ELR (cell line): Measurements from ENCODE around the gene LIFR.

Source experiments
- DNase-seq: peaks from one replicate; pipeline ENCODE4 v3.0.0-alpha.2; 2015; ENCODE audit warnings: low read depth

LIFR gene

GRCh38 chr5:38465061-38465460 lies 91.4 kb downstream of the LIFR start:
- no peak for DNase-seq

DNA sequence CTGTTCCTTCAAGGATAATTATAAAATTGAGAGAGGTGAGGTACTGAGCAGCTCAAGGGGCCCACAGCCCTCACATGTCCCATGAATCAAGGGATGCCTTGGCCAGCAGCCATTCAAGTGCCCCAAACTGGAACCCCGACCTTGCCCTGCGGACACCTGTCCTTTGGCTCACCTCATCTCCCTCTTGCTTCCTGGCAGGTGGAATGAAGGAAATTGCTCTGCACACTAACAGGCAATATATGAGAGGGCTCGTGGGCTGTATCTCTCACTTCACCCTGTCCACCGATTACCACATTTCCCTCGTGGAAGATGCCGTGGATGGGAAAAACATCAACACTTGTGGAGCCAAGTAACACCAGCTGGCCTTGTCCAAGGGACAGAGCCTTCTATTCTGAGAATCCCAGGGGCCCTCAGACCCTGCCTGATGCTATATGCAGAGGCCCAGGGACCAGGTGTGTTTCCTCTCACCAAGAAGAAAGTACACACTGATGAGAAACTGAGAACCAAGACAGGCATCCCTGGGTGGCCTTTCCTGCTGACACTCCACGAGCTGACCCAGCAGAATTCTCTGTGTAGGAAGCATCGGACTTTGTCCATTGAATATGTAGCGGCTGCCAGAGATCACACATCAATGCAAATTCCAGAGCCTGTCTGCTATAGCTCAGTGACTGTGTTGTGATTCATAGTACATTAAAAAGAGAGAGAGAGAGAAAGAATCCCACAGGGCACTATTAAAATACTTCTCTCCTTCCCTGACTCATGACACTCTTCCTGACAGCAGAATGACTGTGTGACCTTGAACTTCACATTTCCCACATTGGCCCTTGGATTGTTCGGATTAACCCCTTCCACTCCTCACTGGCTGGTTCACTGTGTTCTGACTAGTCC lies 92.6 kb downstream of the LIFR start:
- peak; percentile 97 for DNase-seq

- DNase-seq, result peak; percentile 65
These were observed 93.3 kb downstream of the LIFR start for GRCh38 chr5:38462976-38463633.

DNA sequence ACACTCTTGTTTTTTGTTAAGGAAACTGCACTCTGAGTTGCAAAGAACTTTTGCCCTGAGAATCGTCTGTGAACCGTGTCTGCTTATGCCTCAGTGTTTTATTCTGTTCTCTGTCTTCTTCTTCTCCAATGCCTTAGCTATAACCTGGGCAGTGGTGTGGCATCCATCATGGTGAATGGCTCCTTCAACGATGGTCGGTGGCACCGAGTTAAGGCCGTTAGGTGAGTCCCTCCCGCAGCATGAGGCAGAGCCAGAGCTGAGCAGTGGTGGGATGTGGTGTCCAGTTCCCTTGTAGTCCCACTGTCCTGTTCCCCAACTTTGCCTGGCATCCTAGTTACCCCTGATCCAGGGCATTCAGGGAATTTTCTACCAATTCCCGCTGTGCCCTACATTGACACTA lies 98.3 kb downstream of the LIFR start:
- DNase-seq, result no peak

GRCh38 chr5:38456657-38457399 lies 99.6 kb downstream of the LIFR start:
- DNase-seq, result no peak

DNA sequence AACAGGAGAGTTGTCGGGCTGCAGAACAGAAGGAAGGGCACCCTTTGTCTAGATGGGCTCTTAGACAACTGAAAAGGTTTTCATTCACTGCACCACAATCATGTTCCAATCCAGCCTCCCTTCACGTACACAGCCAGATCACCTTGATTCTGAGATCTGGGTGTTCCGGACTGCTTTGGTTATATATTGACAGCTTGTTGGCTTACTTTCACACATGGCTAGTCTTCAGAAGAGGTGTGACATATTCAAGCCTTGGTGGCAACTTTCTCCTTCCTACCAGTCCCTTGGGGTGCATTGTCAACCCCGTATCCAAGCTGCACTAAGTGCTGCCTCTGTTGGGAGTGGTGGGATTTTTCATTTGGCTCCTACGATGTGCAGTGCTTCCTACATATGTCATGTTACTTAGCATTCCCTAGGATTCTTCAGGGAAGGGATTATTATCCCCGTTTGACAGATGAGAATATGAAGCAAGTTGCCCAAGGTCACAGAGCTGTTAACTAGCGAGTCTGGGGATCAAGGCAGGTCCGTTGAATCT lies 100.6 kb downstream of the LIFR start:
- no peak for DNase-seq

DNA sequence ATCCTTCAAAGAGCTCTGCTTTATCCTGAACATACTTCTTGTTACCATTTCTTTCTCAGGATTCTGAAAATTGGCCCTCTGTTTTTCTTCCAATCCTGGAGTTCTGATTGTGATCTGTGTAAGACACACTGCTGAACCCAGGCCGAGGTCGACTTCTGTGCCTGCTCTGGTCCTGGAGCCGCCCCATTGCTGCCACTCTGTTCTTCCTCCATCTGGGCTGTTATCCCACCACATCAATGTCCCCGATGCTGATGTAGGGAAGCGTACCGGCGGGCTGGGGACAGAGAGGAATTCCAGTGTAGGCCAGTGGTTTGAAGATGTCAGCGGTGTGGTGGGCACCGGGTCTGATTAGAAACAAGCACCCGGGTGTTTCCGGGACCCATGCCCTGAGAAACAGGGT lies 102.5 kb downstream of the LIFR start:
- DNase-seq, result no peak

DNA sequence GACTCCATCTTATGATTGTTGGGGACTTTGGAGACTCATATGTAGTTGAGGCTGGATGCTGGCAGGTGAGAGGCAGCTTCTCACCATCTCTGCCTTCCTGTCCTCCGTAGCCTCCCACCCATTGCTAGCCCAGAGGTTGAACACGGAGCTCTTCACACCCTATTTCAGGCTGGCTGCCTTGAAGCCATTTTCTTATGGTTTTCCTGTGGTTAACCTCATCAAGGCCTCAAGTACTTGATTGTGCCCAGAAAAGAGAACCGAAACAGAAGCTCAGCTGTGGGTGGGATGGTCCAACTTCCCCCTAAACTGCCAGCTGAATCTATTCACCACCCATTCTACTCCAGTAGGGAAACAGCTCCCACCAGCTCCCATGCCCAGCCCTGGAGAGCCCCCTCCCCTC lies 102.9 kb downstream of the LIFR start:
- DNase-seq, result no peak

GRCh38 chr5:38452201-38452600 lies 104.2 kb downstream of the LIFR start:
- no peak for DNase-seq

DNA sequence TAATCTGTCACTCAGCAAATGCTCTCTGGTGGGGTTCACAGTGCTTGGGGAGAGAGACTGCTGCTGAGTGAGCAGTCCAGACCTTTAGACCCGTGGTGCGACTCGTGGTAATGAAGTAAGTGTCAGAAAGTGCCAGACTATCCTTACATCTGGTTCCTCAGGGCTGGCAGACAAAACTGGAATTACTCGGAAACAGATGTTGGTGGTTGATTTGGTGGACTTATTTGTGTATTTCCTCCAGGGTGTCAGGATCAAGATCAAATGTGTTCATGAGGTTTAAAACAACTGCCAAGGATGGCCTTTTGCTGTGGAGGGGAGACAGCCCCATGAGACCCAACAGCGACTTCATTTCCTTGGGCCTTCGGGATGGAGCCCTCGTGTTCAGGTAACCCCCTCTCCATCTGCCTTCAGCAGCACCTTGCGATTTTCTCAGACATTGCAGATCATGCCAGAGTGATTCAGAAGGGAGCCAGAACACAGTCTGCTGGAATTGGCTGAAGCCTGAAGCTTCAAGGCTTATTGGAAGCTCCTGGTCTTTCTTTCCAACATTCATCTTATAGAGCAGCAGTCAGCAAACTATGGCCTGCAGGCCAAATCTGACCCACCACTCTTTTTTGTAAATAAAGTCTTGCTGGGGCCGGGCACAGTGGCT lies 105.2 kb downstream of the LIFR start:
- no peak for DNase-seq

DNA sequence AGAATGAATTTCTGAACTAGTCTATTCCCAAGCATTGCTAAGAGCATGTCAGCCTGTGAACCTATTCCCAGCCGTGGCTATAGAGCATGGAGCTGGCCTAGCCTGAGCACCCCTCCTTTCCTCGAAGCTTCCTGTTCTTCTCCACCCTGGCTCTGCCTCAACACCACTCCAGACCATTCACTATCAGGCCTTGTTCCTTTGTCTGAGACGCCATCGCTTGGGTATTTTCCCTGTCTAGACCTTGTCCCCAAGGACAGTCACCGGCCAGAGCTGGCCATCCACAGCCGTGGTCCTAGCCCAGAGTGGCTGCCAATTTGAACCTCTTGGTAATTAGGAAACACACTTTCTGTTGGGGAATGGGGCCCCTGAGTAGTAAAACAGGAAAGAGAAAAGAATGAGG lies 105.8 kb downstream of the LIFR start:
- no peak for DNase-seq

DNA sequence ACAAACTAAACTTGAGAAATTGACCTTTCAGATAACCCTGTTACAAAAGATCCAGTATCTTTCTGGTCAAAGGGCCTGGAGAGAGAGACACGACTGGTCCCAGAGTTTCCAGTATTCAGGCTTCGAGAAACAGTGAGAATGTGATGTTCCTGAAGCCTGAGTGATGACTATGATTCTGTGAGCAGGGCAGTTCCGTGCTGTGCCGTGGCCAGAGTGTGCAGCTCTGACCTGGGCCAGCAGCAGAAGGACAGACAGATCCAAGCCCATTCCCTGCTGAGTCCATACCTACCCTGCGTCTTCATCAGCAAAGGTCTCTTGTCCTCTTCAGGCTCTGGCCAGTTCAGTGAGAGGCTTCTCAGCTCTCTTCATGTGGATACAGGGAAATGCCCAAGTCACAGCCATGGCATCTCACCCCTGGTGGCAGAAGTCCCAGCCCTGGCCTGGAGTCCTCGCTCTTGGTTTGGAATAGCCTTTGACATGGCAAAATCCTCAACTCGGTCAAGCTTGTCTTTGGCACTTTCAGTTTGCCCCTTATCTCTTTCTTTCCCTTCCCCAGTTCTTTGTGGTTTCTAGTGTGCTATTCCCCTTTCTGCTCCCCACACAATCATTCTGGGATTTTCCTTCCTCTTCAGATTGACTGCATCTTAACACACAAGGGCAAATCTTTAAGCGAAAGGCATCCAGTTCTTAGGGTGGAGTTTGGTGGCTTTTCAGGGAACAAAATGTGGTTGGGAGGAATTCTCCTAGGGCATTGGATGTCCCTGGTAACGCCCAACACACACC lies 107.7 kb downstream of the LIFR start:
- DNase-seq, result no peak

DNA sequence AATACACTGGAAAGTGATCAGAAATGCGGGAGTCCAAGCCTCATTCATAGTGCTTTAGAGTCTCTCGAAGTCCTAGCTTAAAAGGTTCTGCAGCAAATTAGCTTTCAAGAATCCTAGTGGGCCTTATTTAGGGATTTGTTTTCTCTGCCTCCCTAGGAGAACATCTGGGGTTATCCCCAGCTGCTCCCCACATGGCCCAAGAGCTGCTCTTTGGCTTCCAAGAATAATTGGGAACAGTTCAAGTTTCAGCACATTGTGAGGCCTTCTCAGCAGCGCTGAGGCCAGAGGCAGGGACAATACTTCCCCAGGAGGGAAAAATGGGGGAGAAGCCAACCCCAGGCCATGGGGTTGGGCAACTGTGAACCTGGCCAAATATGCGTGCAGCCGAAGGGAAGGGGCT lies 108.7 kb downstream of the LIFR start:
- no peak for DNase-seq

GRCh38 chr5:38447056-38447455 lies 109.4 kb downstream of the LIFR start:
- no peak for DNase-seq

DNA sequence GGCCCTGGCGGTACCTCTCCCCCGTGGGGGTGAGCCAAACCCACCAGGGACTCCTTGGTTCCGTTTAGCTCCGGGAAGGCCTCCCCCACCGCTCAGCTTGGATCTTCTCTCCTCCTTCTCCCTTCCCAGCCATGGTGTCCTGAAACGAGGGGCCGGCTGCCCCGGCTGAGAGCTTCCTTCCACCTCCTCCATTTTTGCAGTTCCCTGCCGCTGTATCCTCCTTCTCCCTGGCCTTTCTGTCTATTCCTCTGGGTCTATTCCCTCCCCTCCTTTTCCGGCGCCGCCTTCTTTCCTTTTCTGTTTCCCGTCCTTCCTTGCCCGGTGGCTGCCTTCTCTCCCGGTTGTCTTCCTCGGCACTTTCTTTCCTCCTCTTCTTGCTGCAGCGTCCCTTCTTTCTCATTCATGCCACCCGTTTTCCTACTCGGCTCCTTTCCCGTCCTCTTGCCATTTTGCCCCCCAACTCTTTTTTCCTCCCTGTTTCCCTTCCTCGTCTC lies 110.4 kb downstream of the LIFR start:
- no peak for DNase-seq

- peak; percentile 28 for DNase-seq
These were observed 110.9 kb downstream of the LIFR start for GRCh38 chr5:38445374-38446028.

DNA sequence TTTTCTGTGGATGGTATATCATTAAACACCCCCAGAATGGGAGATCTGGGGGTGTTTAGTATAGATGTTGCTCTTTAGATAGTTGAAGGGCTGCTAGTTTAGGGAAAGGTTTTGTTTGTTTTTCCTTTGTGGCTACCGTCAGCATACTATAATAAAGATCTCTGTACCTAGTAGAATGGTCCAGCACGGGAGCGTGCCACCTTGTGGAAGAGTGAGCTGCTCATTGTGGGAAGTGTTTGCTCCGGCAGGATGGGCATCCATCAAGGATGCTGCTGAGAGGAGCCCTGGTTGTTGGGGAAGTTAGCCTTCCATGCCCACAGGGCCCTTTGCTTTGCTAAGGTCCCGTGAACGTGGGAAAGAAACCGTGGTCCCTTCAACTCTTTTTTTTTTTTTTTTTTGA lies 113.1 kb downstream of the LIFR start:
- DNase-seq, result no peak

GRCh38 chr5:38442247-38442573 lies 114.2 kb downstream of the LIFR start:
- DNase-seq, result no peak

DNA sequence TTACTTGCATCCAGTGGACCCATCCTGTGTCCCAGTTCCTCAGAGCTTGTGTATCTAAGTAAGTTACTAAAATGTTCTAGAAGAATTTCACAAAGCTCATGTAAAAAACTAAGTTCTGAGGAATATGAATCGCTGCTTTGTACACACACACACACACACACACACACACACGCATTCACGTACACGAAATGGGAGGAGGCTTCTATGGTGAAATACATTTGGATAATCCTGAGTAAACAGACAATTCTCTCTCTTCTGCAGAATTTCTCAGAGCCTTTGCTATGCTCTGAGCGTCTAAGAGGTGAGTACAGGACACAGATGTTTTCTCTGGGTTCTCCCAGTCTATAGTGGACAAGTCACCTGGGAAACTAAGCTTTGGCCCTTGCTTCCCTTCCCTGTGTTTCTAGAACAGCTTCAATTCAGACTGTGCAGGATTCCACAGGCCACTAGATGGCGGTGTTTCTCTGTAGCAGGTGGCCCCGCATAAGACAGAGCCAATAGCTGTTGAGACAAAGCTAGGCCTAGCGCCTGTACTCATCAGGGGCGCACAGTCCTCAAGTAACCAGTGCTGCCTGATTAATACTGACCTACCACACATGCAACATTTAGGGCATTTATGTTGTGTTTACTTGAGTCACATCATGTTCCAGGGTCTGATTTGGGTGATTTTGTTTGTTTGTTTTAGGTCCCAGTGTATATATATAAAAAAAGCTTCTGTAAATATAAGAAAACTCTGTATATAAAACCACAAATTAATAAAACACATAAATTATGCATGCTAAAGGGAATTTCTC lies 114.8 kb downstream of the LIFR start:
- DNase-seq, result peak; percentile 91

- DNase-seq, result no peak
These were observed 117.7 kb downstream of the LIFR start for GRCh38 chr5:38438757-38439156.
